GM21526 (cell line): ENCODE measurements around the gene ZBTB46.

Experiments
- ATAC-seq: cut with Tn5 transposase; IDR thresholded peaks from one replicate; pipeline ENCODE4 v1.9.1; 2021; ENCODE audit warnings: moderate library complexity; ENCODE audit not compliant: unreplicated experiment, low FRiP score

The ZBTB46 gene

GRCh38 chr20:63771046-63771707 lies 59.9 kb downstream of the ZBTB46 start:
- no peak for ATAC-seq

- no peak for ATAC-seq
Observed at GRCh38 chr20:63769891-63770474, 61.1 kb downstream of the ZBTB46 start.

GRCh38 chr20:63768591-63769515 lies 62.2 kb downstream of the ZBTB46 start:
- ATAC-seq = no peak

- ATAC-seq = no peak
Observed at GRCh38 chr20:63767886-63768285, 63.2 kb downstream of the ZBTB46 start.

DNA sequence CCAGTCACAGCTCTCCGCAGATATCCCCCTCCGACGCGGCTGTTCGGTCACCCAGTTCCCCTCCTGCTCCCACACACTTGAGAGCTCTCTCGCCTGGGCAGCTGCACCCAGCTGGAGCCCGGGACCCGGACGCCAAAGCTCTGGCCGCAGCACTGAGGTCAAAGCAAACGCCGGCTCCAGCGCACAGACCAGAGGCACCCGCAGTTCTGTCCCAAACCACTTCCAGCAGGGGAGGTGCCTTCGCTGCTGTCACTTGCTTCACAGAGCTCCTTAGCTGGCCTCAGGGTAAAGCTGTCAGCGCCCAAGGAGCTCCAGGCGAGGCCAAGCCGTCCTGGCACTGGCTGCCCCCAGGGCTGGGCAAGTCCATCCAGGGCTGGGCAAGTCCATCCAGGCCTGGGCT lies 63.6 kb downstream of the ZBTB46 start:
- no peak for ATAC-seq

DNA sequence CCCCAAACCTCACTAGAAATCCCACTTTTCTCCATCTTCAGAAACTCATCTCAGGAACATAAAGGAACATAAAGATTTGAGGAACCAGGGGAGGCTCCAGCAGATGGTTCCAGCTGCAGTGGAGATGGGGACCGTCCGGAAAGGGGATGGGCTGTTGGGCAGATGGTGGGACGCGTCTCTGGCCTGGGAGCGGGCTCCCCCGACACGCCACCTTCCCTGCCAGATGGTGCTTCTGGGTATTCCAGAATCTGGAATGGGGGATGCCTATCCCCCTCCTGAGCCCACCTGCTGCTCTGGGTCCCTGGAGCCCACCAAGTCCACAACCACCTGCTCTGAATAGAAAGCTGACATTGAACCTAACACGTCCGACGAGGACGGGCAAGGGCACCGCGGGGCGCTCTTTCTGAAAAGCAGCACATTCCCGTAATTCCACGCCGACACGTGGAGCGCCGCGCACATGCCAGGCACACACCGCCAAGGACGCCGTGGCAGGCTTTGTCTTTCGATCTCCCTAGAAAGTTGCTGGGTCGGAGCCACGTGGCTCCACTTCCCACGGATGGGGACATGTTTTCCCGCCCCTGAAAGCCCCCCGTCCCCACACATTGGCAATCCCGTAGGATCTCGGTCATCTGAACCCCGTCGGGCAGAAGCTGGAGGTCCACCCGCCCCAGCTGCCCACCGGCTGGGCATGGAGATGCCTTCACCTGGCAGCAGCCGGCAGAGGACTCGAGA lies 64.2 kb downstream of the ZBTB46 start:
- ATAC-seq = no peak

DNA sequence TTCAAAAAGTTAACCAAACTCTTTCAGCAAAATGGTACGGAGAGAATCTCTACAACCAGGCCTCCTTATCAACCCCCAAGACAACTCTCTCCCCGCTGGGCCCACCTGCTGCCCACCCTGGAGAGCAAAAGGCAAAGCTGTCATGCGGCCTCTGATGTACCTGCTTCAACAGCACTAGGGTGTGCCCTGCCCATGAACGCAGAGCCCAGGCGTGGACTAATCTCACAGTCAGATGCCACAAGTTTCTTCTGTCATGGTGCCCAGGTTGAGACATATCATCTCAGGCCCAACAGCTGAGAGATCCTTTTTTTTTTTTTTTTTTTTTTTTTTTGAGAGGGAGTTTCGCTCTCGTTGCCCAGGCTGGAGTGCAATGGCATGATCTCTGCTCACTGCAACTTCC lies 65.2 kb downstream of the ZBTB46 start:
- ATAC-seq = no peak

GRCh38 chr20:63765082-63765873 lies 65.8 kb downstream of the ZBTB46 start:
- no peak for ATAC-seq

DNA sequence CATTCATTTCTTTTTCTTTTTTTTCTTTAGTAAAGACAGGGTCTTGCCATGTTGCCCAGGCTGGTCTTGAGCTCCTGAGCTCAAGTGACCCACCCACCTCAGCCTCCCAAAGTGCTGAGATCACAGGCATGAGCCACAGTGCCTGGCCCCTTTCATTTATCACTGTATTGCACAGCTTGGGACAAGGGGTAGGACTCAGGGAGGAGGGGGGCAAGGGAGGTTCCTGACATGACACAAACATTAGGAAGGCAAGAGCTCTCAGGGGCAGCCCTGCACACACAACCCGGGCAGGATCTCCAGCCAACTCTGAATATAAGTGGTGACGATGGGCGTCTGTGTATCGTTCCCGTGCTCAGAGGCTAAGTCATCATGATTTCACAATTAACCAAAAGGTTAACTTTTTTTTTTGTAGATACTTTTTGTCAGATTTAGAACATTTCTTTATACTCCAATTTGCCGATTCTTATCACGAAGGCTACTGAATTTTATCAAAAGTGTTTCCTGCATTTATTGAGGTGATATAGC lies 71.6 kb downstream of the ZBTB46 start:
- no peak for ATAC-seq

GRCh38 chr20:63758152-63758551 lies 72.9 kb downstream of the ZBTB46 start:
- ATAC-seq = no peak

- ATAC-seq = no peak
Observed at GRCh38 chr20:63756648-63756991, 74.4 kb downstream of the ZBTB46 start.

DNA sequence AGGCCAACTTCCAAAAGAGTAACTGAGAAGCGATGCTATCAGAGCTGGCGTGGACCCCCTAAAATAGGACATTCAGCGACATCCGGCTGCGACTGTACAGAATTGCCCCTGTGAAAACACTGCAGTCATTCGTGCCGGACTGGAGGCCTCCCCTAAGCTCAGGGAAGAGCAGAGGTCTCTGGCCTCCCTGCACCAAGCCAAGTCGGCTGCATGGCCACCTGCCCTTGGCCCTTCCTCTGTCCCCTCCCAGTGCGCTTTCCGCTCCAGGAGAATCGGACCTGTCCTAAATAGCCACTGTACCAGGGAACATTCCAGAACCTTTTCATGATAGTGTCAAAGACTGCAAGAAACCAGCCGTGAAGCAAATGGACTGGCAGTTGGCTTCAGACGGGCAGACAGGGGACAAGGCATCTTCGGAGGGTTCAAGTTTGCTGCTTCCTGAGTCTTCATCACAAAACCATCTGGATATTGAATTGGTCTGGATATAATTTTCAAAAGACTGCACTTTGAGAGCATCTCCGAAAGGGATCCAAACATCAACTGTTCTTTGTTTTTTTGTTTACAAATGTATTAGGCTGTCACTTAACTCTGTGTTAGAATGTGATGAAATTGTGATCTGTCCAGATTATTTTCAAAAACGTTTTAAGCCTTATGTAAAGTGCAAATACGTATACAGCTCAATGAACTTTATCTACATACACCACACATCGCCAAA lies 75.0 kb downstream of the ZBTB46 start:
- ATAC-seq = no peak

- ATAC-seq = no peak
Observed at GRCh38 chr20:63754008-63754407, 77.1 kb downstream of the ZBTB46 start.

GRCh38 chr20:63753381-63753780 lies 77.7 kb downstream of the ZBTB46 start:
- ATAC-seq = no peak

GRCh38 chr20:63752411-63753101 lies 78.5 kb downstream of the ZBTB46 start:
- no peak for ATAC-seq

DNA sequence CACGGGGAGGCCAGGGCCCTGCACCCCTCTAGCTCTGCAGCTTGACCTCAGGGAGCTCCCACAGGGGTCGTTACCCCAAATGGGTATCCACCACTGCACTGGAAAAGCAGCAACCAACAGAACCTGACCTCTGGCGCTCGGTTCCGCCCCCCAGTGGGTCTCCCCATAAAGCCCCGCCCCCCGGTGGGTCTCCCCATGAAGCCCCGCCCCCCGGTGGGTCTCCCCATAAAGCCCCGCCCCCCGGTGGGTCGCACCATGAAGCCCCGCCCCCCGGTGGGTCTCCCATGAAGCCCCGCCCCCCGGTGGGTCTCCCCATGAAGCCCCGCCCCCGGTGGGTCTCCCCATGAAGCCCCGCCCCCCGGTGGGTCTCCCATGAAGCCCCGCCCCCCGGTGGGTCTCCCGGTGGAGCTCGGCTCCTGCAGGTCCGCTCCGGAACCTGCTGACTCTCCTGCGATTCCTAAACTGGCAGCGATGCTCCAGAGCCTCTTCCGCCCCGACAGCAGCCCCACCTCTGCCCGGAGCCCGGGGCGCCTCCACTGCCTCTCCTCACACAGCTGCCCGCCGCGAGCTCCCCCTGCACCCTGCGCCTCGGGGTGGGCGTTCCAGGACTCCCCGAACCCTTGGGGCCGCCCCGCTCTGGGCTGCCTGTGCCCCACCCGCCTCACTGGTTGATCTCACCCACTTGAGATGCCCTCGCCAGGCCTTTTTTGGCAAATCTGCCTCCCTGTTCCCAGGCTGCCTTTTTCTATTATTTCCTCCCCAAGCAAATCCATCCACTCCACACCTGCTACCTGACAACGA lies 79.4 kb downstream of the ZBTB46 start:
- ATAC-seq = no peak

- no peak for ATAC-seq
Observed at GRCh38 chr20:63750807-63751470, 80.1 kb downstream of the ZBTB46 start.
